HG02970 (cell line): ENCODE data around the gene SEMA5B.

Experiments used
- ATAC-seq: cut with Tn5 transposase; IDR thresholded peaks from one replicate; pipeline ENCODE4 v1.9.1; 2021; ENCODE audit warnings: mild to moderate bottlenecking, moderate library complexity, moderate number of reproducible peaks; ENCODE audit not compliant: unreplicated experiment, low FRiP score

Gene SEMA5B

DNA sequence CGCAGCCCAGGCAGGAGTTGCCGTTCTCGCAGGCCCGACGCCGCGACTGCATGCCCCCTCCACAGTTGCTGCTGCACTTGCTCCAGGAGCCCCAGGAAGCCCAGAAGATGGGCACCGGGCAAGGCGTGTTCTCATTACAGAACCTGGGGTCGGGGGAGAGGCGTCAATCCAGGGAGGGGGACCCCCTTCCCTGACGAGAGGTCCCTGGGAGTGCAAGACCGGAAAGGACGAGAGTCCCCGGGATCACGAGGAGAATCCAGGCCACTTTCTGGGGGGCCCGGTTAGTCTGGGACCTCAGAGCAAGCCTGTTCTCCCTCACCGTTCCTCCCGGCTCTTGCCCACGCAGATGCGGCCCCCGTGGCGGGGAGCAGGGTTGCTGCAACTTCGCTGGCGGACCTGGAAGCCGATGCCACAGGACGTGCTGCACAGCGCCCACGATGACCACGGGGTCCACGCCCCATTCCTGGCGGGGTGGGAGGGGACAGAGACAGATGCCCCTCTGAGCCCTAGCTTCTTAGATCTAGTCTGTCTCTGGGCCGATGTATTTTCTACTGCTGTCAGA lies 113.9 kb downstream of the SEMA5B start:
- ATAC-seq = no peak

DNA sequence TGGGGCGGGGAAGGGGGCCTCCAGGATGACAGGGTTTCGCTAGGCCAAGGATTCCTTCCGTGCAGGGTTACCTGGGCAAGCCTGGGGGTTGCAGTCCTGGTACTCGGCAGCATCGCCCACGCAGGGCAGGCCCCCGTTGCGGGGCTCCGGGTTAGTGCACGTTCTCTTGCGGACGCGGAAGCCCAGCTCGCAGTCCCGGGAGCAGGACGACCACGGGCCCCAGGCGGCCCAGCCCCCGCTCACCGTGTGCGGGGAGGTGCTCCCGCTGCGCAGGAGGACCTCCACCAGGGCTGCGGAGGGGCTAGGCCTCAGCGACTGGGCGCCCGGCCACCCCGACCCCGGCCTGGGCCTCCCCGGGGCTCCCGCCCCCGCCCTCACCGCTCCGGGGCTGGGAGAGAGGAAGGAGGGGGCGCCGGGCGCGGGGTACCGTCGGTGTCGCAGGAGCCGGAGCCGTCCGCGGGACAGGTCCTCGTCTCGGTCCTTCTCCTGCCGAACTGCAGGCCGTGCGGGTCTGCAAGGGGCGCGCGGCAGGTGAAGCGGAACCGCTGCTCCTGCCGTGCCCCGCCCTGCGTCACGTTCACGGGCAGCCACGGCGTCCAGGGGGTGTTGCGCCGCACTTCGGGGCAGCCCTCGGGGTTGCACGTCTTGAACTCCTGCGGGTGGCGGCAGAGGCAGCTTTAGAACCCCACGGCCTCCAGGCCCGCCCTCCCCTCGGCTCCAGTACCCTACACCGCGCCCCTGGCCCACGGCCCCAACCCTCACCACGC lies 114.6 kb downstream of the SEMA5B start:
- ATAC-seq = no peak

DNA sequence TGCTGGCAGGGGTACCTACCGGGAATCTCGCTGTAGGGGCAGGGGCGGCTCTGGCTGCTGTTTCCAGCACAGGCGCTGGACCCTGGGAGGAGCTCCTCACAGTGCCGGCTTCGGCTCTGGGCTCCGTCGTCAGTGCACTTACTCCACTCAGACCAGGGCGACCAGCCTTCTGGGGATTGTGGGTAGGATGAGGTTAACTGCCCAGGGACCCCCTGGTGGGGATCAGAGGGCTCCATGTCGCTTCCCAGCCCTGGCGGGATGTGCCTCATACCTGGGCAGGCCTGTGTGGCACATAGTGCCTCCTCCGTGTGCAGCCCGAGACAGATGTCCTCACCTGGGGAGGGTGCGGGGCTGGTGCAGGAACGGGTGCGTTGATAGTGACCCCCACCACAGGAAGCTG lies 115.7 kb downstream of the SEMA5B start:
- no peak for ATAC-seq

DNA sequence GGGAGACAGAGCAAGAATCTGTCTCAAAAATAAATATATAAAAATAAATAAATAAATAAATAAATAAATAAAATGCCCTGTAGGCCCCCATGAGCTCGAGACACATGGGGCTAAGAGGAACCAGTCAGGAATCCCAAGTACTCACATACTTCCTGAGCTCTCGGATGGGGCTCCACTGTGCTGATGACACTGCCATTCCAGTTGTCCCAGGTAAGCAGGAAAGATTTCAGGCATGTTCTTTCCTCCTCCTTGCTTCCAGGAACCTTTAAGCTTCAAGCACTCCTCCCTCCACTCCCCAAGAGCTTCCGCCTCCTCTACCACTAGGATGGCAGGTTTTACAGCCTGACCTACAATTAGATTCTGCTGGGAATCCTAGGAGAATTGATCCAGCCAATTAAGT lies 119.3 kb downstream of the SEMA5B start:
- no peak for ATAC-seq

DNA sequence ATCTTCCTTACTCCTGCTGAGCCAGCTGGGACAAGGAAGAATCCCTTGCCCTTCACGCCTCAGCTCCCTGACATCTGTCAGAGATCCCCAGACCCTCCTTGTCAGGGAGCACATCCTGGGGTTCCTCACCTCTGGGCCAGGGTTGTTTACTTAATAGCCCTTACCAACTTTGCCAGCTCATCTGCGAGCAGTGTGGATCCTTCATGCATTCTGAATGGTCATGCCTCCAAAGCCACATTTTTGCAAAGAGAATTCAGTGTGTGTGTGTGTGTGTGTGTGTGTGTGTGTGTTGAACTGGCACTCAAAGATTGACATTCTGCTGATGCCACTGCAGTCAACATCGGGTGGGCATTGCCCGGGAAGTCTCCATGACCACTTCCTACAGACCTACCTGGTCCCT lies 120.1 kb downstream of the SEMA5B start:
- no peak for ATAC-seq

DNA sequence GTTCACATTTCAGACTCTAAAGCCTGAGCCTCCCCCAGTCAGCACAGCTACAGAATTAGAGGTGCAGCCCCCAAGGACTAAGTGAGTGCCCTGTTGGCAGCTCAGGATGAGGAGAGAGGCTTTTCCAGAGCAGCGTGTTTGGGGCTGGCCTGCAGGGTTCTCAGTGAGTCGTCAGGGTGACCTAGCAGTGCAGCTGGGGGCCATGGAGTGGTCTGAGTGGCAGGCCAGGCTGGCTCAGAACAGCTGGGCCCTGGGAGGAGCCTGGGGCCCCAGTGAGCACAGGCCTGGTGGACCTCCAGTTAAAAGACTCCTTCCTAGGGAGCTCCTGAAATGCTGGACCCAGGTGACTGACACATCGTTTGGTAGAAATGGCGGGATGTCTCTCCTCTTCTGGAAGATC lies 124.4 kb downstream of the SEMA5B start:
- no peak for ATAC-seq

DNA sequence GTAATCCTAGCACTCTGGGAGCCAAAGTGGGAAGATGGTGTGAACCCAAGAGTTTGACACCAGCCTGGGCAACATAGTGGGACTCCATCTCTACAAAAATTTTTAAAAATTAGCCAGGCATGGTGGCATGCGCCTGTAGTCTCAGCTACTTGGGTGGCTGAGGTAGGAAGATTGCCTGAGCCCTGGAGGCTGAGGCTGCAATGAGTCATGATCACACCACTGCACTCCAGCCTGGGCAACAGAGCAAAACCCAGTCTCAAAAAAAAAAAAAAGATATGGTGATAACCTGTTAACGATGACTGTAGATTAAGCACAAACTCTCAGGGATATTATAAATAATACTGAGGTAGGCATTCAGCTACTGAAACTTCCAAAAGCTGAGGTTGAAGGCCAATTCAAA lies 125.2 kb downstream of the SEMA5B start:
- no peak for ATAC-seq

DNA sequence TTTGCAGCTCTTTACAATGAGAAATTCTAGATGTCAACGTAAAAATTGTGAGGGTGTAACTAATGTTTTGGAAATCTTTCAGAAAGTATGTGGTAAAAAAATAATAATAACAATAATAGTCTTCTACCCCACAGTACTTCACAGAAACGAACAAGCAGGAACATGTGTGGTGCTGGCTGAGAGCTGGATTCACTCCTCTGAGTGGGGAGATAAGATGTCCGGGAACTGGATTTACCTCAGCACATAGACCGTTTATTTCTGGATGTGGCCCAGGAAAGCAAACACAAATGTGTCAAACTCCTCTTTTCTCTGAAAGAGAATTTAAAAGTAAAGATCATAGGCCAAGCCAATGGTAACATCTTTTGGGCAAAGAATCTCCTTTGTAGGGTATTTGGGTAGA lies 129.3 kb downstream of the SEMA5B start:
- ATAC-seq = no peak

DNA sequence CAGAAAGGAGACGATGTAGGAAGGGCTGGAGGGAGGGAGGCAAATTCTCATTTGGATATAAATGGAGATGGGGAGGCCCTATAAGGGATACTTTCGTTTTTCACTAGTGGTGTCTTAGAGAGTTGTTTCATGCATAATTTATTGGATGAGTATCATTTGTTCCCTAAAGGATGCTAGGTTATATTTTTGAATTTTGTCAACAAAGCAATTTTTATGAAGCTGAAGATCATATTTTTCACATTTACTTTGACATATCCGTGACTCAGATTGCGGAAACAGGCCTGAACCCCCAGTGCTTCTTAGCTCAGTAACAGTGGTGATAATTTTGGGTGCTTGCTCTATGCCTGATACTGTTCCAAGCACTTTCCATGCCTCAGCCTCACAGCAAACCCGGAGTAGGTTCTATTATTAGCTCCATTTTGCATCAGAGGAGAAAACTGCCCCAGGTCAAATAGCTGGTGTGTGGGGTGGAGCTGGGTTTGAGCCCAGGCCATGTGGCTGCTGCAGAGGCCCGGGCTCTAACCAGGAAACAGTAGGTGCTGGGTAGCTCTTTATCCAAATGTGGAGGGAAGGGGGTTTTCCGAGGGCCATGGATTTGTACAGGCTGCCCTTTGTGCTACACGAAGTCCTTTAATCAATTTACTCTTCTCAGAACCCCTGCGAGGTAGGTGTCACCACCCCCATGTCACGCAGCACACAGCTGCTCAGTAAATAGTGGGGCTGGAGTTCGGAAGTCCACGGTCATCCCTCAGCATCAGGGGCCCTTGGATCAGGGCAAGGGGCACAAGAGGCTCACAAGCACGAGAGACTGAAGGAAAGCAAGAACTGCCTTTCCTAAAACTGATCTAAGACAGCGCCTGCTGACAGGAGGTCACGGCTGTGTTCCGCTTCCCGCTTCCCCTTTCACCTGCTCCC lies 133.6 kb downstream of the SEMA5B start:
- ATAC-seq = no peak

DNA sequence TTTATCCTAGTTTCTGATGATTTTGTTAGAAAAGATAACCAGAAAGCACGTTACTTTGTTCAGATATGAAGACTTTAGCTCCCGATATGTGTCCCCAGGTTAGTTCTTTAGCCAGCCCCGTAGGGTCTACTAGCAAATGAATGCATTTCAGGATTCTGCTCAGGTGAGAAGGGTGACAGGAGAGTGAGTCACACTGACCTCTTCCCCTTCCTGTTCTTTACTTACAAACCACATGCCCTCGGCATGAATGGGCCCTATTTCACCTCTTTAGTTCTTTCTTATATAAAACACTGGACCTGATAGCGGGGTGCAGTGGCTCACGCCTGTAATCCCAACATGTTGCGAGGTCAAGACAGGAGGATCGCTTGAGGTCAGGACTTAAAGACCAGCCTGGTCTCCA lies 134.3 kb downstream of the SEMA5B start:
- ATAC-seq = no peak

DNA sequence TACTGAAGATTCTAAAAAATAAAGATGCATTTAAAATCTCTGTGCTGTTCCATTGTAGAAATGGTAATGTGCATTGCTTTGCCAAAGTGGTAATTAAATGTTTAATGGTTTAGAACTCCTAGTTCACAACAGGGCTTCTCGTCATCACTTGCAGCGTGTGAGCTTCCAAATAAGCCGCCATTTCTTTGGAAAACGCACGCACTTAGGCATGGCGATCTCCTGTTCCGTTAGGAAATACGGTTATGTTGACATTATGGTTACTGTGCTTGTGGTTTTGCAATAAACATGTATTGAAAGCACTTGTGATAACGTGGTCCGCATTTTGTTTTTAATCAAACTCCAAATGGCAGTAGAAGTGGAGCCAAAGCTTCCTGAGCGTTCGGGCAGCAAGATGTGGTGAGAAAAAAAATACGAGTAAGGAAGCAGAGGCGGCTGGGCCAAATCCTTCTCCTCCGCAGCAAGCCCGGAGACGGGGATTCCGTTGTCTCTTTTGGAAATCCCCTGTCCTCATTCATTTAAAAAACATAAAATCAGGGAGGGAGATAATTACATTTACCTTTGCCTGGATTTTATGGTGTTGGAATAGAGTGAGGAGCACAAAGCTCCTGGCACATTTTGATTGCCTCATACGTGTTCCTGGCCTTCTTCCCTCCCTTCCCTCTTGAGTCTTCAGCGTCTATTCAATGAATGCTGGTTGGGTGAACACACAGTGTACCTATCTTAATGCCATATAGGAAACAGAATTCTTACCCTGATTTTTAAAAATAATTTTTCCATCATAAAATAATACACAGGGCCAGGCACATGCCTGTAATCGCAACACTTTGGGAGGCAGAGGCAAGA lies 135.2 kb downstream of the SEMA5B start:
- ATAC-seq = no peak

DNA sequence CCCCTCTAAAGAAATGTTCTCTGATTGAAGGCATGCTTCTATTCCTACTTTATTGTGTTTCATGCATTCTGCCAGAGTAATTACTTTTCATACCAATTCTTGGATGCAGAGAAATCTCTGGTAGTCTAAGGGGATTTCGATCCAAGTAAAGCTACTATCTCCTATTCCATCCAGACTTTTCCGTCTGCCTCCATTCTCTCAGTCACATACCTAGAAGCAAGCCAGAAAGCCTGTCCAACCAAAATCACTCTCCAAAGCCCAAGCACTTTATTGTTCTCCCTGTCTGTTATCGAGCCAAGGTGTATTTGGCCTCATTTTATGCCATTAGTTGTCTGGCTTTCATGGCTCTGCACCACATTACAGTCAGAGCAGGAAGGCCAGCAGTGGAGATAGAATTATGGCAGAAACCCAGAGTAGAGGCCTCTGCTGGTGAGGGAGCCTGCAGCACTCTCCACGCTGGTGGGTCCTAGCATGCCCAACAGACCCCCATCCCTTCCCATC lies 136.8 kb downstream of the SEMA5B start:
- ATAC-seq = no peak

DNA sequence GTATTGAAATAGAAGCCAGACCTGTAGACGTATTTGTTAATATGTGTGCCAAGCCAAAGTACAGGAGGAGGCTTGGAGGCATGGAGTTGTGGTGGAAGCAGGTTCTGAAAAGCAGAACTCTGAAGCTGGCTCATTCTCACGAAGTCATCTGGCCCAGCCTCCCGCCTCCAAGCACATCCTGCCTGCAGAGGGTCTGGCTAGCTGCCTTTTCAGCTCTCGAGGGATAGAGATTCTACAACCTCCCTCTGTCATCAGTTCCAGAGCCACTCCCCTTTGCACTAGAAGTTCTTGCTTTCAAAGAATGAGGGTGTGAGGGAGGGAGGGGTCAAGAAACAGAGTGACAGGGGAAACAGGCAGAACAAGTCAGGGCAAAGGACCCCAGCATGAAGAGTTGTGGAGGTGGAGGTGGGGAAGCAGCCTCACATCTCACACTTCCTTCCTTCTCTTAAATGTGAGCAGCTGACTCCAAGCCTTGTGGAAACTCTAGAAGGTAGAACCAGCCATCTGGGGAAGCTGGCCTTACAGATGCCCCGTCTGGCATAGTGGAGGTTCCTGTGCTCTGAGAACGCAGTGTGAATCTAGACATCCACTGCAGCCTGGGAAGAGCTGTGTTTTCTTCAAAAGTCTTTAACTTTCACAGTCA lies 137.4 kb downstream of the SEMA5B start:
- ATAC-seq = no peak

DNA sequence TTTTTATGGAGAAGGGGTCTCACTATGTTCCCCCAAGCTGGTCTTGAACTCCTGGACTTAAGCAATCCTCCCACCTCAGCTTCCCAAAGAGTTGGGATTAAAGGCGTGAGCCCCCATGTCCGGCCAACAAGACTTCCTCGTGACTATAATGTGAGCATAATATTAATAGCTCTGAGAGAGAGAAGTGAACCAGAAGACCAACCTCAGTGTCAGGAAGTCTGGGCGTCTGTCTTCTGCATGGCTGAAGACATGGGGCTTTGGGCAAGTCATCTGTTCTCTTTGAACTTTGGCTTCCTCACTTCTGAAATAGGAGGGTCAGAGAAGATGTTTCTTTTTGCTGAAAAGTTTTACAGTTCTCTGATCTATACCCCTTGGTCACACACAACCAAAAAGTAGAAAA lies 140.6 kb downstream of the SEMA5B start:
- ATAC-seq = no peak

DNA sequence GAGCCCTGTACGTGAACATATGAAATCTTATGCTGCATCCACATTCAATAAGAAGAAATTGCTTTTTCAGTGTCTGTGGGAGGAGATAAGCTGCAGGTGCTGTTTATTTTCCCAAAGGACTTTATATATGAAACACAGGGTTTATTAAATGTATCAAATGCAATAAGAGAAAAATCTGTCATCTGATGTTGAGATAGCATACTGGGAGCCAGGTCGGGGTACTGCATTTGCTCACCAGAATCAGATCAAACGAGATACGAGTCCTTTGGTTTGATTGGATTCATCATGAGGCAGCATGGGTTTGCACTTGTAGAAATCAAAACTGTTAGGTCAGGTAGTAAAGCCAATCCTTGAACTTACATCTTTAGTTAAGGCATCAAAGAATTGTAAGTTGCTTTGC lies 141.3 kb downstream of the SEMA5B start:
- no peak for ATAC-seq

DNA sequence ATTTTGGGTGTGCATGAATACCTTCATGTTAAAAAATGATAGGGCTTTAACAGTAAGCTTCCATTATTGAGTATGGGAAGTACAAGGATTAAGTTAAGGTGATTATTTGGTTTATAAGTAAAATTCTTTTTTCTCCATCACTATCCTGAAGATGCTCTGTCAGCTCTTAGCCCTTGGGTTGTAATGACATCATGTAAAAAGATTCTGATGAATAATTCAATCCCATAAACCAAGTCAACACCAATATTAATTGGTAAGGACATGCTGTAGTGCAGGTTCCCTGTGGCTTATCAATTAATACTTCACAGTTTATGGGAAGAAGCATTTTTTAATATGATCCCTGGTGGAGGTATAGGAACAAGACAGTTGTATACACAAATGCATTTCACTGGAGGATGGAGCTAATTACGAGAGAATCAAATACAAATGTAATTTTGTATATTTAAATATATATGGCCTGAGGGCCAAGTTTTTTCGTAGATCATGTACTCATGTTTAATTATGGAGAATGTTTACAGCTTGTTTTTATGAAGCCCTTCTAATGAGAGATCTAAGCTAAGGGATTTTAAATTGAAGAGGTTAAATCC lies 145.1 kb downstream of the SEMA5B start:
- no peak for ATAC-seq

DNA sequence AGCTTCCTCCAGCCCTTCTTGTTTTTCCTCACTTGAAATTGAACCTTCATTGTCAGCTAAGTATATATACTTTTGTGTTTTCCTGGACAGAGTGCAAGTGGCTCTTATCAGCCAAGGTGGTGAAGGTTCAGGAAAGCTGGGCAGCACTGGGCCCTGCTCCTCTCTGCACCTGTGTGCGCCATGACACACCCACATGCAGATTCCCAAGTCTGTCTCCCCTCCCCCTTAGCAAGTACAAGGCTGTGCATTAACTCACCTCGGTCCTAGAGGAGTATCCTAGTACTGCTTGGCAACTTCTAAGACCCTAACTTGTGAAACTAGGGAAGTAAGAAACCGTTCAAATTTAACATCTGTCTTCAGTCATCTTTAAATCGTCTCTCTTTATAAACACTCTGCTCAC lies 146.9 kb downstream of the SEMA5B start:
- no peak for ATAC-seq

DNA sequence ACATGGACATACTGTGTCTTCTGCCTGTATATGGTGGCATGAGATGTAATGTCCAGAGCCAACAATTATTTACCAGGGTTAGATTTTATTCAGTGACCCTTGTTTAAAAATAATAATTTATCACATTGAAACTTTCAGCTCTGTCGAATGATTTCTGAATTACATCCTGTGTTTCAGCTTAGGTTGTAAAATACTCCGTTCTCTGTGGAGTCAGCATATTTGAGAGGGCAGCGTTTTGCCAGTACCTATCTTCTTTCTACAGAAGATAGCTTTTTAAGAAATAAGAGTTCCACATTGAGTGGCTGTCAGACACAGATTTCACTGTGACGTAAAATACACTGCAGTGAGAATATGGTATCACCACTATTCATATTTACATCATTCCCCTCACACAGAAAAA lies 147.4 kb downstream of the SEMA5B start:
- ATAC-seq = no peak

DNA sequence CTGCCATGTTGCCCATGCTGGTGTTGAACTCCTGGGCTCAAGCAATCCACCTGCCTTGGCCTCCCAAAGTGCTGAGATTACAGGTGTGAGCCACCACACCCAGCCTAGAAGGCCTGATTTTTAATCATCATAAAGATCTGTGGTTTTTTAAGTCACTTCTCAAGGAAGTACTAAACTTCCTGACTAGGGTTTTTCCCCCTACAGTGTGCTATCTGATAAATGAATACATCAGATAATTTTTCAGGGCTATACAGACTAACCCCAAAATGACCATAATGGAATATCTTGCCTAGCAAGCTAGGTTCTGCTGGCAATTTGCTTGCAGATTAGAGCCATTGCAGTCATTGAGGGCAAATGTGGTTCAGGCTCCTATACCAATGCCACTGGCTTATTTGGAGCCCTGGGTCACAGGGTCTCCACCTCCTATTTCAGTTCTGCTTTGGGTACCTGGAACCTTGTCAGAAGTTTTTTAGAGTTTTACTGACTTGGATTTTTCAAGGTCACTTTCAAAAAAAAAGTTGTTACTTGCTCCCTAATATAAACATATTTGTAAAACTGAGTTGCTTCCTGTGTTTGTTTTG lies 151.9 kb downstream of the SEMA5B start:
- no peak for ATAC-seq
